ENCODE results near the gene SAMD13.

The SAMD13 gene

GRCh38 chr1:84347932-84348555 lies 46.5 kb downstream of the SAMD13 start:
- DNase-seq = no peak

GRCh38 chr1:84348759-84349158 lies 47.3 kb downstream of the SAMD13 start:
- DNase-seq = no peak

GRCh38 chr1:84350104-84350503 lies 48.6 kb downstream of the SAMD13 start:
- no peak for DNase-seq

- DNase-seq = no peak
These were observed 49.0 kb downstream of the SAMD13 start for GRCh38 chr1:84350550-84350949.

DNA sequence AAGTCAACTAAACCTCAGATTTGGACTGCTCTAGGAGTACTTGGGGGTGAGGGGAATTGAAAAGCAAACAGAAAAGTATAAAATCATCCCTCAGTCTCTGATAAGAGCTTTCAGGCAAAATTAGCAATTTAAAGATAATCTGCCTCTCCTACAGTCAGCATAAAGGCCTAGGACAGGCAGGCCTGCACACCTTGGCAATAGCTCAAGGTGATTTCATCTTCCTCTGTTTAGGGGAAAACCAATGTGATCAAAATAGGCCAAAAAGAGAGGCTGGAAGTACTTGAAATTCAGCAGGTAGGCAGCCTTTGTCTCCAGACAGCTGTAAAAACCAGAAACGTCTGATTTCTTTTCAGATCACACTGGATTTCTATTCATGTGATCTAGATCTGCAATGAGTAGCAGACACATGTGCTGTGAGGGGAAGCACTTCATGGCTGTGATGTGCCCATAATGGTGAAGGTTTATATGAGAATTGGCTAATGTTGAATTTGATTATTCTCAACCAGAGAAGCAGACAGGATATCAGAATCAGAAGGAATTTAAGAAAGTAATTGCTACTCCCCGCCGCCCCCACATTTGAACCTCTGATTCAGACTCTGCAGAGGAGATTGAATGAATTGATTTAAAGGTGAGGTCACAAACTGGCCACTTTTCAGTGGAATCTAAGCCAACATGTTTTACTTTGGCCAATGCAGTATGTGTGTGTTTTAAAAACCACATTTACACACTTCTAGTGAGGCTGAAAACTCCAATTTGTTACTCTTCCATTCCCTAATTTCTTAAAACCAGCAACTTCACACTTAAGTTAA lies 51.0 kb downstream of the SAMD13 start:
- DNase-seq = no peak

GRCh38 chr1:84353695-84354094 lies 52.2 kb downstream of the SAMD13 start:
- no peak for DNase-seq

- no peak for DNase-seq
These were observed 54.0 kb downstream of the SAMD13 start for GRCh38 chr1:84355556-84355955.

- no peak for DNase-seq
These were observed 55.4 kb downstream of the SAMD13 start for GRCh38 chr1:84356881-84357280.

DNA sequence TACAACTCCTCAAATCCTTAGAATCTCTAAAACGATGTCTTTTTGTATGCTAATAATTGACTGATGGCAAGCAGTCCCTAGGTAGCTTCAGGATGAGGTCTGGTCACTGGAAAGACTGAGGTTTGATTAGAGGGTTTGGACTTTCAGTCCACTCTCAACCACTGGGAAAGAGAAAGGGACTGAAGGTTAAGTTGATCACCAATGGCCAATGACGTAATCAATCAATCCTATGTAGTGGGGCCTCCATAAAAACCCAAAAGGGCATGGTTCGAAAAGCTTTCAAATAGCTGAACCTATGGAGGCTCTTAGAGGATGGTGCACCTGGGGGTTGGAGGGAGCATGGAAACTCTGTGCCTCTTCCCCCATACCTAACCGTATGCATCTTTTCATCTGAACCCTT lies 57.2 kb downstream of the SAMD13 start:
- DNase-seq = no peak

GRCh38 chr1:84360316-84360715 lies 58.8 kb downstream of the SAMD13 start:
- no peak for DNase-seq

GRCh38 chr1:84361796-84362195 lies 60.3 kb downstream of the SAMD13 start:
- DNase-seq = no peak

GRCh38 chr1:84363019-84363418 lies 61.5 kb downstream of the SAMD13 start:
- DNase-seq = no peak

DNA sequence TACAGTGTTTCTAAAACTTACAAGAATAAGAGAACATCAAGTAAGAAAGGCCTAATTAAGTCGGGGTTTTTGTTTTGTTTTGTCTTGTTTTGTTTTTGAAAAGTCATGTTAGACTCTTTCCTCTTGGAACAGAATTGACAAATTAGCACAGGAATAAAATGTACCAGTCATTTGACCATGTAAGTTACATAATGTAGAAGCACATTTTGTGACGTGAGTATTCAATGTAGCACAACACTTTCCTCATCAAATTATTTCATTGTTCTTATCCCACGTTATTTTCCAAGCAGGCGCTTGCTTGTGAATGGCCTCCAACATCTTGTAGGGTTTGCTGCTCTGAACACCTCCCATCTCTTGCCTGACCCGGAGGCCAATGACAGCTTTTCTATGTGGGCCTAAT lies 62.1 kb downstream of the SAMD13 start:
- no peak for DNase-seq

DNA sequence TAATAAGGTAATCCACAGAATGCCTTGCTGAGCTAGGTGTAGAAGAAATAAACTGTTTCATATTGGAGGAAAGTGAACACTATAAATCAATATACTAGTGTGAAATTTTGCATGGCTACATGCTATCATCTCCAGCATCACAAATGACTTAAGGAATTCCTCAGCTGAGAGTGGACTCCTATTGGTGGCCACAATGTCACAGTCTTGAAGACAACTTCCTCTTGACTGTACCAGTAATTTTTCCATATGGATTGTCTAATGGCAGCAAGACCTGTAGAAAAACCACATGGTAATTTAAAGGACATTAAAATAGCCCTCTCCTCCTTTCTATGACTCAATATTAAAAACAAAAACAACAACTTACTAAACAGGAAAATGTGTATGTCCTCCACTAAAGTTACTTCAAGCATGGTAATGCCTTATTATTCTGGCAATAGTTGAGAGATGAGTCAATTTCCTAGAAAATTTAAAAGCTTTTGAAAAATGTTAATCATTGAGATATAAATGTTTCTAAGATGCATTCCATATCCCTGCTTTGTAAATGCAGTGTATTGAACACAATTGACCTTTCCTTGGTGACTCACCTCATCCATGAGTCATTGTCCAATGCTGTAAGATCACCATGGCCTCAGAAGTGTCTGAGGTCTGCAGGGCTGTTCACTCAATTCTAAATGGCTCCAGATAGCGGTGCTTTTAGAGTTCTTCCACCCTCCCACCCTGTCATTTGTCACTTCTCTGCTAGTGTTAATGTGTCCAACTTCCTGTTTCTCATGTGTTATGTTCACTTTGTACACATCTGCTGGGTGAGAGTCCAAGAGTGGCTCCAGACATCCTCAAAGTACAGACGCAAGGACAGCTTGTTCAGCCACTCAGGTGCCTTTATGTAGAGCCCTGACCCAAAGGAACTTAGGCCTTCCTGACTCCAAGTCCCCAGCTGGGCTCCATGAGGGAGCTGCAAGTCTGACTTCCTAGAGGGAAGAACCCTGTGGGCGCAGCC lies 64.0 kb downstream of the SAMD13 start:
- no peak for DNase-seq

DNA sequence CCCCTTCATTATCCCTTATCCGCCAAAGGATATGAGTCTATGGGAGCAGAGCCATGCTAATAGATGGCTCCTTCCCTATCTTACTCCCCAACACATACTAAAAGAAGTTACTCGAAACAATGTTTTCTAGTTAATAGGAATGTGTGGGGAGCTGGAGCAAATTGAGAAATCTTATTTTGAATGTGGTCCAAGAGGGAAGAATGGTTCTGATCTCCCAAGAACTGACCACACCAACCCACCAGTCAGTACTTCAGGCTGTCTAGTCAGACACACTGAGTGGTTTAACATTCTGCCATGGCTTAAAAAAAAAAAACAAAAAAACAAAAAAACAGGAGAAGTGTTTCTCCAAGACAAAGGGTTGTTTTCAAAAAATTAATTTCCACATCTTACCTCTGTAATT lies 65.3 kb downstream of the SAMD13 start:
- DNase-seq = no peak

- no peak for DNase-seq
These were observed 65.7 kb downstream of the SAMD13 start for GRCh38 chr1:84367219-84367618.

GRCh38 chr1:84368441-84368840 lies 66.9 kb downstream of the SAMD13 start:
- DNase-seq = no peak

GRCh38 chr1:84370266-84370665 lies 68.8 kb downstream of the SAMD13 start:
- DNase-seq = no peak

DNA sequence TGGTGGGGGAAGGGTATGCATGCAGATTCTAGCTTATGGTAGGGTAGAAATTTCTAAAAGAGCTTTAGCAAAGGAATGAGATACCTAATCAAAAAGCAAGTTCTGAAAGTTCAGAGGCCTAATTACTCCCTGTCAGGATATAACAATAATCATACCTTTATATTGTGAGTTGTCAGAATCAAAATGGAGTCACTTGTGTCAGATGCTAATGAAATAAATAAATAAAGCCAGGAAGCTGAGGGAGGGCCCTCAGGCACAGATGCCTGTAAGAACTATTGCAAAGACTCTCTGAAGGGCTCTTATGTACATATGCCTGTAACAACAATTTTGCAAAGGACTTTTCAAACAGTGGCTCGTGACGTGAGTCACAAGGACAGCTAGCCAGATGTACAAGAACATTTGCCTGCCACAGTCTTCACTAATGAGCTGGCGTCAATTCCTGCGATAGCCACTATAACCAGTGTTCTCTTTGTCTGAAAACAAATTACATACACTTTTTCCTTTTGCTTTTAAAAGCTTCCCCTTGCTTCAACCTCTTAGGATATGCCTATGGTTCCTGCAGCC lies 69.4 kb downstream of the SAMD13 start:
- no peak for DNase-seq

DNA sequence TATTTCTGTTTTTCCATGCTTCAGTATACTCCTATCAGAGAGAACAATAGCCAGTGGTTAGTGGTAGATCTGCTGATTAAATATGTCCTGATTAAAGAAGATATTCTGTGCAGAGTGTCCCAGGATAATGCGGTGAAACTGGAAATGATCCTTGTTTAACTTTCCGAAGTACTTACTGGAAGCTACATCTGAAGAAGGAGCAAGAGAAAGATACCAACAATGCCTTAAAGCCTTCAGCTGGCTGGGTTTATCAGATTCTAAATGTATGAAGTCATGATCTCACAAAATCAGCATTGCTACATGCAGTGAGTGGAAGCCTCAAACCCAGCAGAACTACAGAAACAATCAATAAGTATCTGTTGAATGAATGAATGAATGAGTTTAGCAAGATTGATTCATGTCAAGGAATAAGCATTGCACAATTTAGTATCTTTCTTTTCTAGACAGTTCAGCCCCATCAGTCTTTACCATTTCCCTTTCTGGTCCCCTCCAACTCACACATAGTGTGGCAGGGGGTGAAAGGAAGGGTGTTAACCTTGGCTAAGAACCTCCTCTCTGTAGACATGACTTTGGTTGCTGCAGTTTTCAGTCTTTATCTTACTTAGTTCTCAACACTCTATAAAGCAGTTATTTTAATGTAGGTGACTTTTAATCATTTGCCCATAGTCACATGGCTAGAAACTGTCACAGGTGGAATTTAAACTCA lies 72.1 kb downstream of the SAMD13 start:
- DNase-seq = no peak

DNA sequence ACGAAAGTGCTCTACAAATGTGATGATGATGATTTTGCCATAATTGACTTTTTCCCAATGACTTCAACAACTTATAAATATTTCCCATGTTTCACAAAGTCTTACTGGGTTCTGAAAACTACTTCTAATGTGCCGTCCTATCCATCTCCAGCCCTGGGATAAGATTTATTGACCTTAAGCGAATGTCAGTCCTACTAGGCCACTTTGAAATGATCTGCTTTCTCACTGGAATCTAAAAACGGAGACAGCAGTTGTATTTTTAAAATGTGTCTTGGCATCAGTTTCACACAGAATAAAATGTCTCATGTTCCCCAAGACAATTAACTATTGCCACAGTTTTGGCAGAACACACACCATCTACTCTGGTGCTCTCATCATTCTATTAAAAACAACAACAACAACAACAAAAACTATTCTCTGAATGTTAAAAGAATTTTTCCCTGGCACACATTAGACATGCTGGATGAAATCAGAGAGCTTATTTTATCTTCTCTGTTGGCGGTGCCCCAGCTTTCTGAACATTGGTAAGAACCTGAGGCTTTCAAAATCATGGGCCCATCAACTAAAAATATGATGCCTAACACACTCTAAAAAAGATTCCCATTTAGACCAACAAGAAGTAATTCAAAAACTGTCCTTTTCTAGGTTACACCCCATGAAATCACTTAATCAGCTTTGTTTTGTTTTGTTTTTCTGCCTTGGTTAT lies 73.6 kb downstream of the SAMD13 start:
- DNase-seq = no peak

Measured in activated gamma-delta T cell (primary cell).